ENCODE results near the gene RCC1. TPM values are rescaled to one million over a fixed set of nuclear protein-coding genes. Genes with fewer than 3 reads are reported as not detected.

The RCC1 gene
- total RNA-seq, 5 donors from 2014 or later (not counting 1 experiment from before 2014, with no cell fraction given) = 13.1 to 23.2 (median 19.7) TPM

DNA sequence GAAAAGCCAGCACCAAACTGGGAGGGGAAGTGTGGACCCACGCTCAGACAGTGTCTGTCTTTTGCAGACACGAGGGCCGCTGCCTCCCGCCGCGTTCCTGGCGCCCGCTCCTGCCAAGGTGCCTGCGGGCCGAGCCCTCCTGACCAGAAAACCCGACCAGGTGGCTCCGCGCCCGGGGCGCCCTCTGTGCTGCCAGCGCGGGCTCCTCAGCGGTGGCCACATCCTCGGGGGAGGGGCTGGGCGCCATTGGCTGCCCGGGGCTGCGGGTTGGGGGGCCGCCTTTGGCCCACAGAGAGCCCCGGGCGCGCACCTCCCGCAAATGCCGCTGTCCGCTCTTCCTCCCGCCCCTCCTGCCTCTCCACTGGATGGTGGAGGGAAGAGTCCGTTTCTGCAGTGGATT is 24.6 kb downstream of the RCC1 start:
- DNase-seq = no peak
- Mint-ChIP-seq H3K4me3 (no peak overlapping the region), H3K4me1 (no peaks in the 10 kb centered on the region), H3K27me3 (no peaks in the 10 kb centered on the region), H3K9me3 (no peaks in the 10 kb centered on the region), H3K36me3 (peaks cover 19% of the 10 kb centered on the region), H3K27ac (no peak overlapping the region)
- Histone ChIP-seq H3K4me1 (ENCODE audit: control insufficient read depth in 1 of 2, extremely low read depth in 1 of 2, insufficient read depth in 2 of 2, low read length in 2 of 2) (no peaks in the 10 kb centered on the region), H3K9me3 (no peaks in the 10 kb centered on the region), H3K27ac (ENCODE audit: low read length) (no peak overlapping the region), H3K4me3 (ENCODE audit: control insufficient read depth in 1 of 2, extremely low read depth in 1 of 2, low read length in 1 of 2) (no peak overlapping the region), H3K36me3 (ENCODE audit: control insufficient read depth in 2 of 2, extremely low read depth in 1 of 2, insufficient read depth in 1 of 2, low read length in 1 of 2) (peaks cover 11 to 19% of the 10 kb centered on the region in 2 donors), H3K27me3 (replicated peaks in 1 of 2; ENCODE audit: control insufficient read depth in 2 of 2, extremely low read depth in 1 of 2, insufficient read depth in 2 of 2, low read length in 1 of 2) (no peaks in the 10 kb centered on the region)
- ChIA-PET CTCF (interaction anchor here in 1 of 2 donors (0.6 to 0.7 kb wide), 2 partner anchors 121 to 411 kb away, joined by 3 read pairs; no protein-coding TSS in a partner anchor), POLR2A (interaction anchor here in 1 of 2 donors (0.7 kb wide), 1 partner anchor 20 kb away, joined by 6 read pairs; no protein-coding TSS in a partner anchor)
- 97% methylated on average over 22 of the region's 31 CpGs for WGBS (ENCODE audit: insufficient coverage)
- no peak for ATAC-seq (replicated peaks in 1 of 4)

DNA sequence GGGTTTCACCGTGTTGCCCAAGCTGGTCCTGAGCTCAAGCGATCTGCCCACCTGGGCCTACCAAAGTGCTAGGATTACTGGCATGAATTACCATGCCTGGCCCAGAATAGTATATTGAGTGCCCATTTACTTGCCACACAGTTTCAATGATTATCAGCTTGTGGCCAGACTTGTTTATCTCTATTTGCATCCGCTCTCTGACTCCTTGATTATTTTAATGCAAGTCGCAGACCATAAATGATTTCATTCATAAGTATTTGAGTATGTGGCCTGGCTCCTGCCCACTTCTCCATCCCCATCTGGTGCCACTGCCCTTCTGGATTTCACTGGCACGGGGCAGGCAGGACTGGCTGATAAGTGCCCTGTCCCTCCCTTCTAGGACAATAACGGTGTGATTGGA is 28.8 kb downstream of the RCC1 start:
- DNase-seq (no peak), ATAC-seq (replicated peaks in 1 of 4) (no peak)
- H3K27ac ChIP-seq (ENCODE audit: low read length) = no peak overlapping the region
- no peaks in the 10 kb centered on the region for H3K4me1 ChIP-seq (ENCODE audit: control insufficient read depth in 1 of 2, extremely low read depth in 1 of 2, insufficient read depth in 2 of 2, low read length in 2 of 2)
- ChIA-PET CTCF (interaction anchor here in 1 of 2 donors (0.6 kb wide), 1 partner anchor 593 kb away, joined by 4 read pairs; no protein-coding TSS in a partner anchor), POLR2A (no interaction called here)
- H3K27ac Mint-ChIP-seq = no peak overlapping the region
- no peak overlapping the region for H3K4me3 Mint-ChIP-seq
- H3K27me3 ChIP-seq (replicated peaks in 1 of 2; ENCODE audit: control insufficient read depth in 2 of 2, extremely low read depth in 1 of 2, insufficient read depth in 2 of 2, low read length in 1 of 2) = no peaks in the 10 kb centered on the region
- H3K36me3 Mint-ChIP-seq = peaks cover 34% of the 10 kb centered on the region
- 97% methylated on average over 4 of the region's 6 CpGs for WGBS (ENCODE audit: insufficient coverage)
- H3K27me3 Mint-ChIP-seq = no peaks in the 10 kb centered on the region
- no peaks in the 10 kb centered on the region for H3K9me3 Mint-ChIP-seq
- H3K36me3 ChIP-seq (ENCODE audit: control insufficient read depth in 2 of 2, extremely low read depth in 1 of 2, insufficient read depth in 1 of 2, low read length in 1 of 2) = peaks cover 11 to 36% of the 10 kb centered on the region in 2 donors
- H3K4me1 Mint-ChIP-seq = no peaks in the 10 kb centered on the region
- H3K4me3 ChIP-seq (ENCODE audit: control insufficient read depth in 1 of 2, extremely low read depth in 1 of 2, low read length in 1 of 2) = no peak overlapping the region
- no peaks in the 10 kb centered on the region for H3K9me3 ChIP-seq

DNA sequence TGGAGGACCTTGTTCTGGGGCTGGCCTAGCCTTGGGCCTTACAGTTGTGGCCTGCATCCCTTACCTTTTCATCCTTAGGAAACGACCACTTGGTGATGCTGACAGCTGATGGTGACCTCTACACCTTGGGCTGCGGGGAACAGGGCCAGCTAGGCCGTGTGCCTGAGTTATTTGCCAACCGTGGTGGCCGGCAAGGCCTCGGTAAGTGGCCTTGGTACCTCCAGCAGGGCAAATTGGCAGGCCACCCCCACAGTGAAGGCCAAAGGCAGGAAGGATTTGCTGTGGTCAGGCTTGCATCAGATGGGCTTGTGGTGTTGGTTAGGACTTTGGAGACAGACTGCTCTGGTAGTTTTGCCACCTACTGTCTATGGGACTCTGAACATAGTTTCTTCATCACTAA is 29.3 kb downstream of the RCC1 start:
- Mint-ChIP-seq H3K4me3 (no peak overlapping the region), H3K4me1 (no peaks in the 10 kb centered on the region), H3K36me3 (peaks cover 34% of the 10 kb centered on the region), H3K27me3 (no peaks in the 10 kb centered on the region), H3K27ac (no peak overlapping the region), H3K9me3 (no peaks in the 10 kb centered on the region)
- Histone ChIP-seq H3K27me3 (replicated peaks in 1 of 2; ENCODE audit: control insufficient read depth in 2 of 2, extremely low read depth in 1 of 2, insufficient read depth in 2 of 2, low read length in 1 of 2) (no peaks in the 10 kb centered on the region), H3K4me3 (ENCODE audit: control insufficient read depth in 1 of 2, extremely low read depth in 1 of 2, low read length in 1 of 2) (no peak overlapping the region), H3K36me3 (ENCODE audit: control insufficient read depth in 2 of 2, extremely low read depth in 1 of 2, insufficient read depth in 1 of 2, low read length in 1 of 2) (peaks cover 10 to 34% of the 10 kb centered on the region in 2 donors), H3K27ac (ENCODE audit: low read length) (no peak overlapping the region), H3K4me1 (ENCODE audit: control insufficient read depth in 1 of 2, extremely low read depth in 1 of 2, insufficient read depth in 2 of 2, low read length in 2 of 2) (no peaks in the 10 kb centered on the region), H3K9me3 (no peaks in the 10 kb centered on the region)
- CTCF ChIA-PET = no interaction called here
- 91% methylated on average over 6 of the region's 6 CpGs for WGBS (ENCODE audit: insufficient coverage)
- POLR2A ChIA-PET = no interaction called here
- ATAC-seq (replicated peaks in 1 of 4) (no peak), DNase-seq (no peak)

DNA sequence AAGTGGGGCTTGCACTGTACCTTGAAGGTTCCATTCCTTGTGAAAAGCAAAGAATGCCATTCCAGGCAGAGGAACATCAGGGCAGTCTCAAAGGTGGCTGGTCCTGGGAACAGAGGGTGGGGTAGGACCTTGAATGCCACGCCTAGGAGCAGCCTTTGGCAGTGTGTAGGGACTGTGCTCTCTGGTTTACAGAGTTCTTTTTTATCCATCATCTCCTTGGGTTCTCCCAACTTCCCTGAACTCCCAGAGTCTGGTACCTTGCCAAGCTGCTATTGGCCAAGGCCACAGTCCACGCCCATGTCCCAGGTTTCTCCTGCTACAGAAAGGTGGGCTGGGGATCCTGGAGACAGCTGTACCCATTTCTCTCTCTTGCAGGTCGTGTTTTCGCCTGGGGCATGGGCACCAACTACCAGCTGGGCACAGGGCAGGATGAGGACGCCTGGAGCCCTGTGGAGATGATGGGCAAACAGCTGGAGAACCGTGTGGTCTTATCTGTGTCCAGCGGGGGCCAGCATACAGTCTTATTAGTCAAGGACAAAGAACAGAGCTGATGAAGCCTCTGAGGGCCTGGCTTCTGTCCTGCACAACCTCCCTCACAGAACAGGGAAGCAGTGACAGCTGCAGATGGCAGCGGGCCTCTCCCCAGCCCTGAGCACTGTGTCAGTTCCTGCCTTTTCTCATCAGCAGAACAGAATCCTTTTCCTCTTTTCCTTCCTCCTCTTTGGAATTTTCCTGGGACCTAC is 31.8 kb downstream of the RCC1 start:
- ChIA-PET POLR2A (no interaction called here), CTCF (no interaction called here)
- Mint-ChIP-seq H3K36me3 (peaks cover 19% of the 10 kb centered on the region), H3K27me3 (no peaks in the 10 kb centered on the region), H3K4me1 (no peaks in the 10 kb centered on the region), H3K27ac (peak overlapping the region in 1 of 2 donors; percentile 52), H3K9me3 (no peaks in the 10 kb centered on the region), H3K4me3 (no peak overlapping the region)
- Histone ChIP-seq H3K36me3 (ENCODE audit: control insufficient read depth in 2 of 2, extremely low read depth in 1 of 2, insufficient read depth in 1 of 2, low read length in 1 of 2) (peaks cover 8 to 24% of the 10 kb centered on the region in 2 donors), H3K4me3 (ENCODE audit: control insufficient read depth in 1 of 2, extremely low read depth in 1 of 2, low read length in 1 of 2) (no peak overlapping the region), H3K9me3 (no peaks in the 10 kb centered on the region), H3K27ac (ENCODE audit: low read length) (no peak overlapping the region), H3K4me1 (ENCODE audit: control insufficient read depth in 1 of 2, extremely low read depth in 1 of 2, insufficient read depth in 2 of 2, low read length in 2 of 2) (no peaks in the 10 kb centered on the region), H3K27me3 (replicated peaks in 1 of 2; ENCODE audit: control insufficient read depth in 2 of 2, extremely low read depth in 1 of 2, insufficient read depth in 2 of 2, low read length in 1 of 2) (no peaks in the 10 kb centered on the region)
- WGBS (ENCODE audit: insufficient coverage) = 94% methylated on average over 6 of the region's 8 CpGs
- ATAC-seq (replicated peaks in 1 of 4) (no peak), DNase-seq (no peak)

DNA sequence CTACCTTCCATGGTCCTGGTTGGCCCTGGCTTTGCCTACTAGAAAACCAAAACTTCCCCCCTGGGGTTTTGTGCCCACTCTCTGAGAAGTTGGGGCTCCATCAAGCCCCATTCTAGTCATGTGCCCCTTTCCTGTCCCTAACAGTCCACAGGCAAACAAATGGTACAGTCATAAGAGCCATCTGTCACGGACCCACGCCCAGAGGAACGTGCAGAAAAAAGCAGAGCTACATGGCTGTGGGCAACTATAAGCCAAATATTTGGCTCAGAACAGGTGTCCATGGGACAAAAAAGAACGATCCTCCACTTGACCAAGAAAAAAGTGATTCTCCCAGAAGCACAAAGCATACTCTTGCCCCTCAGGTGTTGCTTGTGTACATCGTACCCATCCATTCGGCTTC is 32.4 kb downstream of the RCC1 start:
- Mint-ChIP-seq H3K27me3 (no peaks in the 10 kb centered on the region), H3K36me3 (peaks cover 19% of the 10 kb centered on the region), H3K27ac (no peak overlapping the region), H3K4me3 (no peak overlapping the region), H3K4me1 (no peaks in the 10 kb centered on the region), H3K9me3 (no peaks in the 10 kb centered on the region)
- ChIA-PET POLR2A (interaction anchor here in 1 of 2 donors (0.6 kb wide), 1 partner anchor 197 kb away, joined by 3 read pairs; no protein-coding TSS in a partner anchor), CTCF (no interaction called here)
- H3K36me3 ChIP-seq (ENCODE audit: control insufficient read depth in 2 of 2, extremely low read depth in 1 of 2, insufficient read depth in 1 of 2, low read length in 1 of 2) = peaks cover 8 to 24% of the 10 kb centered on the region in 2 donors
- ATAC-seq (replicated peaks in 1 of 4) (no peak), DNase-seq (no peak)
- H3K4me1 ChIP-seq (ENCODE audit: control insufficient read depth in 1 of 2, extremely low read depth in 1 of 2, insufficient read depth in 2 of 2, low read length in 2 of 2) = no peaks in the 10 kb centered on the region
- H3K27ac ChIP-seq (ENCODE audit: low read length) = no peak overlapping the region
- 96% methylated on average over 4 of the region's 6 CpGs for WGBS (ENCODE audit: insufficient coverage)
- no peaks in the 10 kb centered on the region for H3K9me3 ChIP-seq
- H3K27me3 ChIP-seq (replicated peaks in 1 of 2; ENCODE audit: control insufficient read depth in 2 of 2, extremely low read depth in 1 of 2, insufficient read depth in 2 of 2, low read length in 1 of 2) = no peaks in the 10 kb centered on the region
- H3K4me3 ChIP-seq (ENCODE audit: control insufficient read depth in 1 of 2, extremely low read depth in 1 of 2, low read length in 1 of 2) = no peak overlapping the region

DNA sequence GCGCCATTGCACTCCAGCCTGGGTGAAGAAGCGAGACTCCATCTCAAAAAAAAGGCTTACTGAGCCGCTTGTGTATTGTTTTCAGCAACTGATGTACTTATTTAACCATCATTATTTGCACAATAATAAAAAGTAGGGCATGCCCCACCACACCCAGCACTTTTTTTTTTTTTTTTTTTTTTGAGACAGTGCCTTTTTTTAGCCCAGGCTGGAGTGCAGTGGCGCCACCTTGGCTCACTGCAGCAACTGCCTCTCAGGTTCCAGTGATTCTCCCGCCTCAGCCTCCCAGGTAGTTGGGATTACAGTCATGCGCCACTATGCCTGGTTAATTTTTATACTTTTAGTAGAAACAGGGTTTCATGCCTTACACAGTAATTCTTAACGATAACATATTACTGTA is 34.8 kb downstream of the RCC1 start:
- H3K27ac Mint-ChIP-seq = no peak overlapping the region
- H3K4me3 ChIP-seq (ENCODE audit: control insufficient read depth in 1 of 2, extremely low read depth in 1 of 2, low read length in 1 of 2) = no peak overlapping the region
- no peaks in the 10 kb centered on the region for H3K4me1 ChIP-seq (ENCODE audit: control insufficient read depth in 1 of 2, extremely low read depth in 1 of 2, insufficient read depth in 2 of 2, low read length in 2 of 2)
- H3K9me3 Mint-ChIP-seq = no peaks in the 10 kb centered on the region
- no peaks in the 10 kb centered on the region for H3K27me3 ChIP-seq (replicated peaks in 1 of 2; ENCODE audit: control insufficient read depth in 2 of 2, extremely low read depth in 1 of 2, insufficient read depth in 2 of 2, low read length in 1 of 2)
- H3K27me3 Mint-ChIP-seq = no peaks in the 10 kb centered on the region
- no peaks in the 10 kb centered on the region for H3K4me1 Mint-ChIP-seq
- ATAC-seq (replicated peaks in 1 of 4) = no peak
- H3K4me3 Mint-ChIP-seq = no peak overlapping the region
- WGBS (ENCODE audit: insufficient coverage) = 100% methylated on average over 1 of the region's 7 CpGs
- POLR2A ChIA-PET = no interaction called here
- peaks cover 0 to 16% of the 10 kb centered on the region in 2 donors for H3K36me3 ChIP-seq (ENCODE audit: control insufficient read depth in 2 of 2, extremely low read depth in 1 of 2, insufficient read depth in 1 of 2, low read length in 1 of 2)
- CTCF ChIA-PET = no interaction called here
- no peak for DNase-seq
- no peaks in the 10 kb centered on the region for H3K9me3 ChIP-seq
- H3K27ac ChIP-seq (ENCODE audit: low read length) = no peak overlapping the region
- H3K36me3 Mint-ChIP-seq = peaks cover 15% of the 10 kb centered on the region
